Vagina (tissue), 2 donors: ENCODE data around the gene DIAPH2. TPM values are rescaled to one million over a fixed set of nuclear protein-coding genes. Genes with fewer than 3 reads are reported as not detected.

ENCODE experiments used
- DNase-seq, 2 donors: peaks; one replicate each; pipeline ENCODE4 v3.0.0-alpha.2; 2017; ENCODE audit errors: extremely low spot score in 2 of 2
- H3K27ac ChIP-seq: fragments of 200-600 bp; sonication (generic); one replicate; pipeline ENCODE4 v1.5.1; 2019
- H3K27me3 ChIP-seq: fragments of 200-600 bp; sonication (generic); one replicate; pipeline ENCODE4 v1.5.1; 2019
- H3K36me3 ChIP-seq, 2 donors: fragments of 200-600 bp; sonication (generic); one replicate each; pipeline ENCODE4 v1.5.1; 2017 to 2019
- H3K4me1 ChIP-seq: fragments of 200-600 bp; sonication (generic); one replicate; pipeline ENCODE4 v1.5.1; 2019
- H3K4me3 ChIP-seq, 2 donors: fragments of 200-600 bp; sonication (generic); 1 replicate in 1 of 2; 2 replicates in 1 of 2; pipeline ENCODE4 v1.5.1; 2016 to 2019
- H3K9me3 ChIP-seq: fragments of 200-600 bp; sonication (generic); one replicate; pipeline ENCODE4 v1.5.1; 2019
- CTCF ChIP-seq, 3 experiments: fragments of 450-650 bp in 2 of 3; fragments of 200-600 bp in 1 of 3; sonication (generic) in 1 of 3; IDR thresholded peaks; one replicate each; pipeline ENCODE4 v1.5.1; 2017 to 2019; ENCODE audit warnings: antibody characterized with exemption in 3 of 3, mild to moderate bottlenecking in 2 of 3, moderate library complexity in 2 of 3
- POLR2A ChIP-seq, 2 donors: fragments of 450-650 bp; IDR thresholded peaks; one replicate each; pipeline ENCODE4 v1.6.1; 2017; ENCODE audit warnings: antibody characterized with exemption in 2 of 2, mild to moderate bottlenecking in 2 of 2, moderate library complexity in 2 of 2
- POLR2AphosphoS5 ChIP-seq, 2 donors: sonication (generic); formaldehyde crosslinking; IDR thresholded peaks; one replicate each; pipeline ENCODE4 v1.9.0; 2017; ENCODE audit warnings: antibody characterized with exemption in 2 of 2, mild to moderate bottlenecking in 2 of 2, low read depth in 1 of 2; ENCODE audit not compliant: insufficient read depth in 1 of 2
- intact Hi-C: fragments of 100-400 bp; cut with DNase I; formaldehyde crosslinking; loops from one replicate; pipeline ENCODE4 v1.15.1; 2023
- total RNA-seq: library from RNA; depleted of rRNA; stranded (reverse); fragments of >200 nt; gene quantifications from one replicate; pipeline ENCODE4 v1.2.3, GENCODE V29; 2016

Gene DIAPH2
- total RNA-seq, result 38.8 TPM

GRCh38 chrX:96684339-96685209 is at the start of gene DIAPH2:
TSS of gene DIAPH2 (plus strand) at chrX:96684842.
- Histone ChIP-seq H3K9me3 (no peaks in the 10 kb centered on the region), H3K4me1 (no peaks in the 10 kb centered on the region), H3K36me3 (no peaks in the 10 kb centered on the region), H3K27me3 (peaks cover 4% of the 10 kb centered on the region), H3K4me3 (peak within 1 kb of the TSS; percentile 62 to 65), H3K27ac (peak within 1 kb of the TSS; percentile 86)
- no peak for DNase-seq
- intact Hi-C loops, result no loop called here
- TF ChIP-seq POLR2AphosphoS5 (IDR thresholded peaks at IDR 0.05; ENCODE audit: insufficient read depth in 1 of 2, low read depth in 1 of 2) (peak in 1 of 2 donors; percentile 81), CTCF (IDR thresholded peaks at IDR 0.05) (no peak)

- Histone ChIP-seq H3K27ac (no peak overlapping the region), H3K4me1 (no peaks in the 10 kb centered on the region), H3K9me3 (no peaks in the 10 kb centered on the region), H3K36me3 (no peaks in the 10 kb centered on the region), H3K4me3 (no peak overlapping the region), H3K27me3 (no peaks in the 10 kb centered on the region)
- TF ChIP-seq CTCF (IDR thresholded peaks at IDR 0.05), result no peak
- TF ChIP-seq POLR2A (IDR thresholded peaks at IDR 0.05), result no peak
- no peak for TF ChIP-seq POLR2AphosphoS5 (IDR thresholded peaks at IDR 0.05; ENCODE audit: insufficient read depth in 1 of 2, low read depth in 1 of 2)
- intact Hi-C loops, result no loop called here
- no peak for DNase-seq
Observed at GRCh38 chrX:96650023-96650422, 34.6 kb upstream of the DIAPH2 start.

GRCh38 chrX:96655947-96656623 is 28.6 kb upstream of the DIAPH2 start:
- no peaks in the 10 kb centered on the region for H3K9me3 ChIP-seq
- intact Hi-C loops, result no loop called here
- no peaks in the 10 kb centered on the region for H3K4me1 ChIP-seq
- H3K36me3 ChIP-seq, result no peaks in the 10 kb centered on the region
- H3K4me3 ChIP-seq, result no peak overlapping the region
- TF ChIP-seq CTCF (IDR thresholded peaks at IDR 0.05) (no peak), POLR2A (IDR thresholded peaks at IDR 0.05) (no peak), POLR2AphosphoS5 (IDR thresholded peaks at IDR 0.05; ENCODE audit: insufficient read depth in 1 of 2, low read depth in 1 of 2) (no peak)
- H3K27ac ChIP-seq, result no peak overlapping the region
- DNase-seq, result no peak
- no peaks in the 10 kb centered on the region for H3K27me3 ChIP-seq

GRCh38 chrX:96682516-96682915 is 2.1 kb upstream of the DIAPH2 start:
- Histone ChIP-seq H3K4me1 (no peaks in the 10 kb centered on the region), H3K27me3 (peaks cover 4% of the 10 kb centered on the region), H3K9me3 (no peaks in the 10 kb centered on the region), H3K36me3 (no peaks in the 10 kb centered on the region), H3K4me3 (no peak overlapping the region), H3K27ac (no peak overlapping the region)
- intact Hi-C loops, result no loop called here
- DNase-seq, result no peak
- TF ChIP-seq POLR2AphosphoS5 (IDR thresholded peaks at IDR 0.05; ENCODE audit: insufficient read depth in 1 of 2, low read depth in 1 of 2) (no peak), POLR2A (IDR thresholded peaks at IDR 0.05) (no peak)

GRCh38 chrX:96683997-96684338 is 674 bp upstream of the DIAPH2 start:
- Histone ChIP-seq H3K27ac (peak overlapping the region; percentile 86), H3K27me3 (peaks cover 4% of the 10 kb centered on the region), H3K36me3 (no peaks in the 10 kb centered on the region), H3K9me3 (no peaks in the 10 kb centered on the region), H3K4me3 (peak overlapping the region; percentile 62 to 65), H3K4me1 (no peaks in the 10 kb centered on the region)
- no peak for DNase-seq
- intact Hi-C loops, result no loop called here
- TF ChIP-seq CTCF (IDR thresholded peaks at IDR 0.05) (no peak), POLR2A (IDR thresholded peaks at IDR 0.05) (no peak), POLR2AphosphoS5 (IDR thresholded peaks at IDR 0.05; ENCODE audit: insufficient read depth in 1 of 2, low read depth in 1 of 2) (no peak)
